HG03066 (cell line): ENCODE measurements around the gene AIF1L.
"Not testable (repeated sequence)": the region's sequence is repeated elsewhere in the genome, so short reads cannot be mapped to it uniquely, and the experiment has no call there.

Experiments
- ATAC-seq: cut with Tn5 transposase; IDR thresholded peaks from one replicate; pipeline ENCODE4 v1.9.1; 2021; ENCODE audit warnings: low read depth; ENCODE audit not compliant: unreplicated experiment

Gene AIF1L

DNA sequence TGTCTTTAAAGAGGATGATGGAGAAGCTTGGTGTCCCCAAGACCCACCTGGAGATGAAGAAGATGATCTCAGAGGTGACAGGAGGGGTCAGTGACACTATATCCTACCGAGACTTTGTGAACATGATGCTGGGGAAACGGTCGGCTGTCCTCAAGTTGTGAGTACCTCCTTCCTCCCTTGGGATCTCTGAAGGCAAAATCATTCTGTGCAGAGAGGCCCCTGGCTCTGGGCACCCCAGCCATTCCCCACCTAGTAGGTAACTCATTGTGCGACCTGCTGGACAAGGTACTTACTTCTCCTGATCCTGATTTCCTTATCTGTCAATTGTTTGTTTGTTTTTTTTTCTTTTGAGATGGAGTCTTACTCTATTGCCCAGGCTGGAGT is 21.4 kb downstream of the AIF1L start:
- no peak for ATAC-seq

DNA sequence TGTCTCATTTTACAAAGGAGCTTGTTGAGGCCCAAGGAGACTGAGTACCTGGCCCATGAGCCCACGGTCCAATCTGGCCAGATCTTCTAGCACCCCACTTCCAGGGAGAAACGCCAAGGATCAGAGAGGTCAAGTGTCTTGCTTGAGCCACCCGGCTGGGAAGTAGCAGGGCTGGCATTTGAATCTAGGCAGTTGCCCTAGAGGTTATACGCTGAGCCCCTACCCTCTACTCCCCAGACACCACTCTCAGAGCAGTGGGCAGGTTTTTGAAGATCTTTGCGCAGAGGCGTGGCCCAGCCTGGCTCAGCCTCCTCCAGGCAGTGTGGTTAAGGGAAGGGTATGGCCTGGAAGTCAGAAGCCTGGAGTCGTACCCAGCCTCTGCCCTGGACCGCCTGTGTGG is 23.3 kb downstream of the AIF1L start:
- no peak for ATAC-seq

DNA sequence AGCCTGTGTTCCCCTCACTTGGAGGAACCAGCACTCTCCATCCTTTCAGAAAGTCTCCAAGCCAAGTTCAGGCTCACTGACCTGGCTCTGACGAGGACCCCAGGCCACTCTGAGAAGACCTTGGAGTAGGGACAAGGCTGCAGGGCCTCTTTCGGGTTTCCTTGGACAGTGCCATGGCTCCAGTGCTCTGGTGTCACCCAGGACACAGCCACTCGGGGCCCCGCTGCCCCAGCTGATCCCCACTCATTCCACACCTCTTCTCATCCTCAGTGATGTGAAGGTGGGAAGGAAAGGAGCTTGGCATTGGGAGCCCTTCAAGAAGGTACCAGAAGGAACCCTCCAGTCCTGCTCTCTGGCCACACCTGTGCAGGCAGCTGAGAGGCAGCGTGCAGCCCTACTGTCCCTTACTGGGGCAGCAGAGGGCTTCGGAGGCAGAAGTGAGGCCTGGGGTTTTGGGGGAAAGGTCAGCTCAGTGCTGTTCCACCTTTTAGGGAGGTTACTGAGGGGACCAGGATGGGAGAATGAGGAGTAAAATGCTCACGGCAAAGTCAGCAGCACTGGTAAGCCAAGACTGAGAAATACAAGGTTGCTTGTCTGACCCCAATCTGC is 24.4 kb downstream of the AIF1L start:
- ATAC-seq = no peak

DNA sequence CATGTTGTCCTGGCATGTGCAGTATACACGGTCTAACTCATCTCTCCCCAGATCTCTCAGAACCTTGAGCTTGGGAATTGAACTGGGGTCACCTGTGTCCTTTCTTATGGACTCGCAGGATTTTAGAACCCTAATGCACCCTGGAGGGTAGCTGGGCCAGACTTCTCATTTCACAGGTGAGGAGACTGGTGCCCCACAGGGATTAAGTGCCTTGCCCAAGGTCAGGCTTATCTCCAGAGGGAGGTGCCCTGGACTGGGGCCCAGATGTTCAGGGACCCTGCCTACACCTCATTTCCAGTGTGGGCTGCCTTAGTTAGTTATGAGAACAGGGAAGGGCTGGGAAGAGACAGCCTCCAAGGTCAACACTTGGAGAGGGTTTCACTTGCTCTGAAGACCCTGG is 25.0 kb downstream of the AIF1L start:
- no peak for ATAC-seq

DNA sequence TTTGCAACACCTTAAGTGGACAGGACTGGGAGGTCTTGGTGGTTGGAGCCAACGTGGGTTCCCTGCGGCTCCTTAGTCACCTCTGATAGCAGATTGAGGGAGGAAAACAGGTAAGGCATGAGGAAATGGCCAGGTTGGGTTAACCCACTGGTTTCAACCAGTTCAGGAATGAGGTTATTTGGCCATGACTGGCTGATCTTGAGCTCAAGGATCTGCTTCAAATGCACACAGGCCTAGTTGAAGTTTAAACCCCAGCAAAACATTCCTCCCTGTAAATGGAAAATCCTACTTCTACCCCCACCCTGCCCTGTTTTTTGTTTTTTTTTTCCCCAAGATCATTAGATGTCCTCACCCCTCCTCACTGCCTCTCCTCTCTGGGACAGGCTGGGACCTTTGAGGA is 25.8 kb downstream of the AIF1L start:
- ATAC-seq = no peak

DNA sequence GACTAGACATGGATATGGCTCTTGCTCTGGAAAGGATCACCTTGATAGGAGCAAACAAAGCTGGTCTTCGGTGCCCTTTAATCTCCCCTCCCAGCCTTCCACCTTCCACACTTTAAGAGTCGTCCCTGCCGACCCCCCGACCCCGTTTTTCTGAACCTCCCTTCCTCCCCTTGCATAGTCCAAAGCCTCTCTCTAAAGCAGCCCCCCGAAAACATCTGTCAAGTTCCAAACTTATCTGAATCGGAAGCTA is 28.6 kb downstream of the AIF1L start:
- no peak for ATAC-seq

DNA sequence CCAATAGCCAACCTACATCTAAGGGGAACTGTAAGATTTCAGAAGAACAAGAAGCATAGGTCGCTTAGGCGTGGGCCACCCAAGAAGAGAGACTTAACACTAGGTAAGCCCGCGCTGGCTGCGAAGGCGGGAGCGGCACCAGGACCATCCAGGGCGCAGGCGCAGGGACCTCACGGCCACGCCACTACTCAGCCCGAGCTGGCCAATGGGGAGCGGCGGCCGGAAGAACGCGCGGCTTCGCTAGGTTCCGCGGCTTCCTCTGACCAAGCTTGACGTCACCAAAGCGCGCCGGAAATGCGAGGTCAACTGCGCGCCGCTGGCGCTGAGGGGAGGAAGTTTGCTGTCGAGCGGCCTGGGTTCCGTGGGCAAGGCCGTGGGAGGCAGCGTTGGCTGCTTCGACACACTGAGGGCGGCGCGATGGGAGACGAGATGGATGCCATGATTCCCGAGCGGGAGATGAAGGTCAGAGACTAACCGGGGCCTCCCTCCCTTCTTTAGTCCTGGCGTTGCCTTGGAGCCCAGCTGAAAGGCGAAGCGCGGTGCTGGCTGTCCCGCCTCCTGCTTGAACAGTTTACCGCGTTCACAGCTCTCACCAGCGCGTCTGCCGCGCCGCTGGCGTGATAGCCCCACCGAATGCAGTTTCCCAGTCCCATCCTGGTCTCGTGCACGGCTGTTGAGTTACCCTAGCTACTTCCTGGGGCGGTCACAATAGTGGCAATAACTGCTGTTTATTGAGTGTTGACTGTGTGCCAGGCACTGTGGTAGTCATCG is 29.1 kb downstream of the AIF1L start, which contains the start of gene NUP214:
NUP214 (plus strand) TSS at position 299 of the 771 bp plus-strand sequence; CDS start at position 418, 119 bp downstream.
- peak; percentile 91 for ATAC-seq

DNA sequence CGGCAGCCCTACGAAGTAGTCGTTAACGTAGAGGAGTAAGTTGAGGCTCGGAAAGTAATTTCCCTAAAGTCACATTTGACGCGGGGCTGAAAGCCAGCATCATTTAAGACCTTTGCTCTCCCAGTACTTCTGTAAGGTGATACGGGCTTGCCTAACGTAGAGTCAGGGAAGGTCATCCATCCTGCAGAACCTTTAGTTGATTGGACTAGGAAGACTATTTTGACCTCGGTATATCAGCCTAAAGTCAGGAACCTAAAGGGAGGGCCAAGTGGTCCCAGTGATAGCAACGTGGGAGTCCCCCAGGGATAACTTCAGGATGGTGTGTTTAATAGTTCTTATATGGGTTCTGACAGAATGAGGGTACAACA is 29.7 kb downstream of the AIF1L start:
- ATAC-seq = no peak

DNA sequence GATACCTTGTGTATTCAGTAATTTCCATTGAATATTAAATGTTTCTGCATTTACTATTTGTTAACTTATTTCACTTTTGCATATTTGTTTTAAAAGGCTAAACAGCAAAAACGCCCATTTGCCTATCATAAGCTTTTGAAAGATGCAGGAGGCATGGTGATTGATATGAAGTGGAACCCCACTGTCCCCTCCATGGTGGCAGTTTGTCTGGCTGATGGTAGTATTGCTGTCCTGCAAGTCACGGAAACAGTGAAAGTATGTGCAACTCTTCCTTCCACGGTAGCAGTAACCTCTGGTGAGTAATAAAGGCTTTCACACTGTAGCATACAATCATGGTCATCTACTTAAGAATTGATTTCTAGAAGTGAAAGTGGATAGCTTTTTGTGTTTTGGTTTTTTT is 32.9 kb downstream of the AIF1L start:
- ATAC-seq = no peak

DNA sequence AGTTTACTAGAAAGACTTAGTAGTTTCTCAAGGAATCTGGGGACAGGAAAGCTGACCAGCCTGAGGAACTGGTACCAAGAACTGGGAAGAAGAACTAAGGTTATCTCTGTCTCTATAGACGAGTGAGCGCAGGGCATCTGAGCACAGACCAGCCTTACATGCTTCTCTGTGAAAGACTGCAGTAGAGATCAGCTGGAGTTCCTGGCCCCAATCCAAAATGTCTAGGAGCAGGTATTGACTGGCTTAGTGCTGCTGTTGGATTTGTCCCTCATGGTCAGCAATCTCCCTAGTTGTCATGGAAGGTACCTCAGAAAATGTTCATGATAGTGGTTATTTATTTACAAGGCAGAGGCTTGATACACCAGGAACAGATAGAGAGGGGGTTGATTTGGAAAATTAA is 42.3 kb downstream of the AIF1L start:
- no peak for ATAC-seq

DNA sequence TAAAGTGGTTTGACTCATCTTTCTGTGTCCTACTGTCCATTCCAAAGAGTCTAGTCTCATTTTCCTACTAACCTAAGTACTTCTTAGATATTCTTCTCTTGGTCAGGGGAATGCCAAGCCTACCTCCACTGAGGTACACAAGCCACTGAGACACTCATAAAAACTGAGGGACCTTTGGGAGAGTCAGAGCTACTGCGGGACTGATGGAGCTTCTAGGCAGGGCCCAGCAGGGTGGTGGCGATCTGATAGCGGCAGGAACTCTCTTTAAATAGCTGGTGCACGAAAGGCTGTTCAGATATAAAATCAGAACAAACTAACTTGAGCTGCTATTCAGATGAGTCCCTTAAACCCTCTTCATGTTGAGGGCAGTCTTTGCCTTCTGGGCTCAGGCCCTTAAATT is 43.8 kb downstream of the AIF1L start:
- ATAC-seq = no peak

DNA sequence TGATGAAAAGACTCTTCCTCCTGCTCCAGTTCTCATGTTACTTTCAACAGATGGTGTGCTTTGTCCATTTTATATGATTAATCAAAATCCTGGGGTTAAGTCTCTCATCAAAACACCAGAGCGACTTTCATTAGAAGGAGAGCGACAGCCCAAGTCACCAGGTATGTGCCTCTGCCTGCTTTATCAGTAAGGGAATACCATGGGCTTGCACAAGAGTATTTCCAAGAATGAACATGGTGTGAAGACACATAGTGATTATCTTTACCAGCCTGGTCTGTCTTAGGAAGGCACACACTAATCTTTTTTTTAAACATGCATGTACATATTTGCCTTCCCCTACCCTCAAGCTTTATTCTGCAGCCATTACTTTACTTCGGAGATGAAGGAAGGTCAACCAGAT is 44.2 kb downstream of the AIF1L start:
- no peak for ATAC-seq

DNA sequence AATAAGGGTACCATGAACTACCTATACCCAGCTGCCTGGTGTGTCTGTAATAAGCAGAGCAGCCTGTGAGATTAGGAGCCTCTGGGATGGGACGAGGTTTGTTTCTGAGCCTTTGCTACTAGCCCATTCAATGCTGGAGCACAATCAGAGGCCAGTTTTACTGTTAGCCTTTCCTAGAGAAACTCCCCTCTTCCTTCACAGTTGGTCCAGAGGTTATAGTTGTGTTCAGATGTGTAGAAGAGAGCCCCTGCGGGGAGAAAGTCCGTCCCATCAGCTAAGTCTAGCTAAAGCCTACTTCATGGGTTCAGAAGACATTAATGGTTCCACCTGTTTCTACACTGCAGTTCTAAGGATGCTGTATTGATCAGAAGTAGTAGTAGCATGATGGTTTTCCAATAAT is 45.8 kb downstream of the AIF1L start:
- ATAC-seq = no peak

DNA sequence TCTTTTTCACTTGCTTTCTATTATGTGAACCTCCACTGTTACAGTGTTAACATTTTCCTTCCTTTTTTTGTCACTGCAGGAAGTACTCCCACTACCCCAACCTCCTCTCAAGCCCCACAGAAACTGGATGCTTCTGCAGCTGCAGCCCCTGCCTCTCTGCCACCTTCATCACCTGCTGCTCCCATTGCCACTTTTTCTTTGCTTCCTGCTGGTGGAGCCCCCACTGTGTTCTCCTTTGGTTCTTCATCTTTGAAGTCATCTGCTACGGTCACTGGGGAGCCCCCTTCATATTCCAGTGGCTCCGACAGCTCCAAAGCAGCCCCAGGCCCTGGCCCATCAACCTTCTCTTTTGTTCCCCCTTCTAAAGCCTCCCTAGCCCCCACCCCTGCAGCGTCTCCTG is 47.9 kb downstream of the AIF1L start:
- no peak for ATAC-seq

DNA sequence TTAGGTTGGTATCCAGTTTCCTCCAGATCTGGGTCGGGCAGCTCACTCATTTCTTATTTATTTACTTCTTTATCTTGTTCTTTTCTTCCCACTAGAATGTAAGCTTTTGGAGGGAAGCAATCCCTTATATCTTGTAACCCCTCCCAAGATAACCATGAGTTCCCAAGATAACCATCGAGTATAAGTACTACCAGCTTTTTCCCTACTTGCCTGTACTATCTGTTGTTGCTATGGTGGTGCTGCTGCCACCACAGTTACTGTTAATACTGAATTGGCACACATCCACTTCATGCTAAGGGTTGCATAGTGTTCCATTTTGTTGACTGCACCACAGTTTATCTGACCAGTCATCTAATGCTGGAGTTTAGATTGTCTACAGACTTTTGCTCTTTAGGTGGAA is 48.9 kb downstream of the AIF1L start:
- no peak for ATAC-seq

DNA sequence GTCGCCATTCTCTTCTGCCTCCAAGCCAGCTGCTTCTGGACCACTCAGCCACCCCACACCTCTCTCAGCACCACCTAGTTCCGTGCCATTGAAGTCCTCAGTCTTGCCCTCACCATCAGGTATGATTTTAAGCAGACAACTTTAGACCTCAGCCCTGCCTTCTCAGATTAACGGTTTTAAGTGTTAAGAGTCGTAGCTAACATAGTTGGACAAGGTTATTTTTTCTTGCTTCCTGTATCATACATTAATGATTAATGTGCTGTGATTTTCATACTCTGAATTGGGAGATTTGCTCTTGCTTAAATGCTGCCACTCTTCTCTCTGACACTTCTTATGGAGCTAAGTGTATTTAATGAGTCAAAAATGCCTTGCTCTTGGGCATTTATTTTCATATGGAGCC is 49.9 kb downstream of the AIF1L start:
- no peak for ATAC-seq

DNA sequence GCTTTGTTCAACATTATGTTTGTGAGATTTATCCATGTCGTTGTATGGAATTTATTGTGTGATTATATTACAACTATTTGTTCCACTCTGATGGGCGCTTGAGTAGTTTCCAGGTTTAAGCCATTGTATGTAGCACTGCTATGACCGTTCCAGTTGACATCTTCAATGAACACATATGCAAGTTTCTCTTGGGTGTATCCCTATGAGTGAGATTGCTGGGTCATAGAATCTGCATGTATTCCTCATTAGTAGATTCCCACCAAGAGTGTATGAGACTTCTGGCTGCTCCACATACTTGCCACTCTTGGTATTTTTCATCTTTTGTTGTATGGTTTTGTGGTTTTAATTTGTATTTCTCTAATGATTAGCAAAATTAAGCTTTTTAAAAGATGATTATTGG is 51.9 kb downstream of the AIF1L start:
- no peak for ATAC-seq

DNA sequence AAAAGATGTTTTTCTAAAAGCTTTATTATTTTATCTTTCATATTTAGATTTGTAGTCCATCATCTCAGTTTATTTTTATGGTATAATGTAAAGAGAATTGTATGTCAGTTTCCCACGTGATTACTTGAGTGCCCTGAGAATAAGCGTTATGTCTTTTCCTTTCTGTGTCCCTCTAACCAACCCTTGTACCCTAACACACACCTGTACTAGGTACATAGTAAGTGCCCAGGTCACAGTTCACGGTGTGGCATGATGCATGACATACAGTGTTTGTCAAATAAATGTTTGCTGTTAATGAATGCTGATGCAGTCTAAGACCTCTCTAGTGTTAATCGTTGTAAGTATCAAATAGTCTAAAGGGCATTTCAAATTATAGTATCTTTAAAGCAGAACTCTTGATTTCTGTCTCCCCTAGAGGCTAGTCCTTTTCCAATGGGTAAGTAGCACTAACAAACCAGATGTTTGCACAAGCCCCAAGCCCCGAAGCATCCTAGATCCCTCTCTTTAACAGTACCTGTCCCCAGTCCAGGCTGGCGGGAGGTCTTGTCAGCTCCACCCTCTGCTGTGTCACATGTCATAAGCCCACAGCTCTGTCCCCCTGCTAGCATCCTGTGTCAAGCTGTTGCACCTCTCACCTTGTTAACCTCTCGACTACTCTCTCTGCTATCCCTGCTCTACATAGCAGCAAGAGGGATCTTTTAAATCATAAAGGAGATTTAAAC is 52.8 kb downstream of the AIF1L start:
- ATAC-seq = no peak

DNA sequence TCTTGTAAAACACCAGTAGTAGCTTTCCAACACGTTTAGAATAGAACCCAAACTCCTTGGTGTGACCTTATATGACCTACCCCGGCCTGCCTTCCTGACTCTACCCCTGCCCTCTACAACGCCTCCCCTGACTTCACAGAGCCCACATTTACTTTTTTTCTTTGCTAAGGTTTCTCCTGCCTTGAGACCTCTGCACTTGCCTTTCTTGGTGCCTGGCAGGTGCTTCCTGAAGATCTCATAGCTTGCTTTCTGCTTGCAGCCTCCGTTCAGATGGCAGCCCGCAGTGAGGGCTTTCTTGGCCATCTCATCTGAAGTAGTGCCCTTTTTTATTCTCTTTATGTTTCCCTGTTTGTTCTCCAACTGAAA is 53.3 kb downstream of the AIF1L start:
- no peak for ATAC-seq

DNA sequence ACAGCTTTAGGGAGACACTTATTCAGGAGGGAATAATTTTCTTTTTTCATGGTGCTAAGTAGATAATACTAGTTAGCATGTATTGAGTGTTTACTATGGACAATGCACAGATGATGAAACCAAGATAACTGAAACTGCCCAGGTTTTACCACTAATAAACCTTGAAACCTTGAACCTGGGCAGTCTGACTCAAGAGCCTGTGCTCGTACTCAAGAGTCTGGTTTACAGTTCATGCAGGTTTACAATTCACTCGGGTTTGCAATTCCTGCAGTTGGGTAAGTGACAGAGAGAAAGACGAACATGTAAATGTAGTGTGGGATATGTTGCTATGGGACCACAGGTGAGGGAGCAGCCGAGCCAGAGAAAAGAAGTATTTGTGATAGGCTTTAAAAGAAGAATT is 57.3 kb downstream of the AIF1L start:
- ATAC-seq = no peak

DNA sequence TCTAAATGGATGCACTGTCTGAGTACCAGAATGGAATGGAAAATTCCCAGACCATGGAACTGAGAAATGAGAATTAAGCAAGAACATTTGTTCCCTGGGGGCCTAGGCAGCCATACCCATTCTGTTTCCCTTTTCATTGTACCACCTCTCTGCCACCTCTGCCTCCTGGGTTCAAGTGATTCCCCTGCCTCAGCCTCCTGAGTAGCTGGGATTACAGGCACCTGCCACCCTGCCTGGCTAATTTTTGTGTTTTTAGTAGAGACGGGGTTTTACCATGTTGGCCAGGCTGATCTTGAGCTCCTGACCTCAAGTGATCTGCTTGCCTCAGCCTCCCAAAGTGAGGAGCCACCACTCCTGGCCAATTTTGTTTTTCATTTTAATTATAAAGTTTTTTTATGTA is 62.3 kb downstream of the AIF1L start:
- not testable (repeated sequence) for ATAC-seq

DNA sequence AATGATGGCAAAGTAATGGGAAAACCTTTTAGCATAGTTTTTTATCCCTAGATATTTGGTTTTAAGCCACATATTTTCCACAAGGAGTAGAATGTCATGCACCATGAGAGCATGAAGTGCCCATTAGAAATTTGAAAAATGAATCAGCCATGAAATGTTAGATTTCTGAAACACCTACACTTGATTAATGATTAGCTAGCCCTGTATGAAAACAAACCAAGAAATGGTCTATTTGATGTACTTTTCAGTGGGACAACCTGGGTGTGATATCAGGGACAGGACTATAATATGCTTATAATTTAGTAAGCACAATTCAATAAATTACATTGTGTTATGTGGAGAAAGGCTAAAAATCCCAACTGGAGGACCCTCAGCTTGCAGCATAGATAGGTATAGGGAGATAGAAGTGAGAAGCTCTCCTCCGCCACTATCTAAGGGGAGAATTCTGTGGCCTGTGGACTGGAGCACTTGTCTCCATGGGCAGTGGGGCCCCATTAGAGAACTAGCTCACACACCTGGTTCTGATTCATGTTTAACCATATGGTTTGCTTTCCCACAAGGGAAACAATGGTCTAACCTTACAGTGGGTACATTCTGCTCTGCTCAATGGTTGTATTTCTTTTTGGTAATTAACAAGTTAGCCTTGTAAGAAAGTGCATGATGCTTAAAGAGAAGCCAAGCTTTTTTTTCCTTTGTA is 64.2 kb downstream of the AIF1L start:
- ATAC-seq = no peak
